GM12872 (cell line): Measurements from ENCODE around the gene PTTG1IP.

Experiments used
- CTCF ChIP-seq: IDR thresholded peaks from 3 replicates; pipeline ENCODE4 v1.5.1; 2011; ENCODE audit warnings: low read depth, mild to moderate bottlenecking, low read length, moderate library complexity; ENCODE audit not compliant: insufficient read depth

PTTG1IP gene

GRCh38 chr21:44842721-44843445 is 30.6 kb downstream of the PTTG1IP start:
- no peak for TF ChIP-seq CTCF

- TF ChIP-seq CTCF, result no peak
Observed at GRCh38 chr21:44842087-44842486, 31.4 kb downstream of the PTTG1IP start.

GRCh38 chr21:44840771-44841170 is 32.7 kb downstream of the PTTG1IP start:
- no peak for TF ChIP-seq CTCF

GRCh38 chr21:44838951-44839350 is 34.5 kb downstream of the PTTG1IP start:
- no peak for TF ChIP-seq CTCF

GRCh38 chr21:44838039-44838895 is 35.2 kb downstream of the PTTG1IP start:
- peak; percentile 22; the same call in 1 of the 3 replicates for TF ChIP-seq CTCF

GRCh38 chr21:44837537-44837936 is 36.0 kb downstream of the PTTG1IP start:
- TF ChIP-seq CTCF, result no peak

- TF ChIP-seq CTCF, result no peak
Observed at GRCh38 chr21:44836666-44837471, 36.6 kb downstream of the PTTG1IP start.
